HepG2 (cell line): Measurements from ENCODE around the gene SMDT1. TPM values are rescaled to one million over a fixed set of nuclear protein-coding genes. Genes with fewer than 3 reads are reported as not detected.

ENCODE experiments used
- AKAP8 ChIP-seq: sonication (generic); formaldehyde crosslinking; IDR thresholded peaks from 2 replicates; pipeline ENCODE4 v1.5.1; 2020; ENCODE audit warnings: mild to moderate bottlenecking, missing genetic modification reagents
- ATF5 ChIP-seq: sonication (generic); formaldehyde crosslinking; IDR thresholded peaks from 2 replicates; pipeline ENCODE4 v1.4.0; 2020; ENCODE audit warnings: mild to moderate bottlenecking, low read depth, missing genetic modification reagents
- ELK4 ChIP-seq: sonication (generic); formaldehyde crosslinking; IDR thresholded peaks from 2 replicates; pipeline ENCODE4 v1.9.0; 2021; ENCODE audit warnings: missing genetic modification reagents, borderline replicate concordance
- FOXK2 ChIP-seq: fragments of 450-650 bp; IDR thresholded peaks from 2 replicates; pipeline ENCODE4 v1.6.1; 2016
- GFI1 ChIP-seq: sonication (generic); formaldehyde crosslinking; IDR thresholded peaks from 2 replicates; pipeline ENCODE4 v1.5.0; 2020; ENCODE audit warnings: missing genetic modification reagents, mild to moderate bottlenecking, borderline replicate concordance
- HNF1A ChIP-seq, 2 experiments: sonication (generic) in 1 of 2; formaldehyde crosslinking in 1 of 2; IDR thresholded peaks; 2 replicates each; pipeline versions ENCODE4 v1.4.0 to v1.6.1; 2016 to 2020; ENCODE audit warnings: borderline replicate concordance in 1 of 2, low read depth in 1 of 2, mild to moderate bottlenecking in 1 of 2, missing genetic modification reagents in 1 of 2
- IRF1 ChIP-seq: sonication (generic); formaldehyde crosslinking; IDR thresholded peaks from 2 replicates; pipeline ENCODE4 v1.4.0; 2020; ENCODE audit warnings: low read depth, mild to moderate bottlenecking, missing genetic modification reagents
- KLF12 ChIP-seq: sonication (generic); formaldehyde crosslinking; IDR thresholded peaks from 2 replicates; pipeline ENCODE4 v1.4.0; 2020; ENCODE audit warnings: missing genetic modification reagents, borderline replicate concordance
- SMAD9 ChIP-seq: sonication (generic); formaldehyde crosslinking; IDR thresholded peaks from 2 replicates; pipeline ENCODE4 v1.5.1; 2020; ENCODE audit warnings: mild to moderate bottlenecking, missing genetic modification reagents
- SYNCRIP ChIP-seq: fragments of 200-400 bp; formaldehyde crosslinking; IDR thresholded peaks from 2 replicates; pipeline ENCODE4 v1.6.1; 2018; ENCODE audit warnings: mild to moderate bottlenecking, low read depth, low read length; ENCODE audit not compliant: insufficient read depth
- TGIF2 ChIP-seq: IDR thresholded peaks from 2 replicates; pipeline ENCODE4 v1.6.1; 2016; ENCODE audit warnings: control low read depth, missing compliant biosample characterization
- TOPORS ChIP-seq: sonication (generic); formaldehyde crosslinking; IDR thresholded peaks from 2 replicates; pipeline ENCODE4 v1.8.0; 2023; ENCODE audit warnings: mild to moderate bottlenecking, missing genetic modification reagents
- USF2 ChIP-seq, 2 experiments: sonication (generic) in 1 of 2; formaldehyde crosslinking in 1 of 2; IDR thresholded peaks; 2 replicates each; pipeline versions ENCODE4 v1.5.1 to v1.6.1; 2011 to 2020; ENCODE audit warnings: borderline replicate concordance in 1 of 2, low read depth in 1 of 2, low read length in 1 of 2, mild to moderate bottlenecking in 1 of 2, missing genetic modification reagents in 1 of 2, moderate library complexity in 1 of 2
- YY1 ChIP-seq: IDR thresholded peaks from 2 replicates; pipeline ENCODE4 v1.6.1; 2011; ENCODE audit warnings: low read length, low read depth, moderate library complexity, mild to moderate bottlenecking; ENCODE audit not compliant: insufficient read depth, insufficient replicate concordance
- ZNF383 ChIP-seq: sonication (generic); formaldehyde crosslinking; IDR thresholded peaks from 2 replicates; pipeline ENCODE4 v1.4.0; 2020; ENCODE audit warnings: missing genetic modification reagents, mild to moderate bottlenecking, borderline replicate concordance
- ZNF83 ChIP-seq: sonication (generic); formaldehyde crosslinking; IDR thresholded peaks from 2 replicates; pipeline ENCODE4 v1.4.0; 2020; ENCODE audit warnings: missing genetic modification reagents, mild to moderate bottlenecking, borderline replicate concordance
- ZSCAN20 ChIP-seq: sonication (generic); formaldehyde crosslinking; IDR thresholded peaks from 2 replicates; pipeline ENCODE4 v1.4.0; 2020; ENCODE audit warnings: missing genetic modification reagents, mild to moderate bottlenecking, borderline replicate concordance
- polyA plus RNA-seq, 8 experiments: library from polyadenylated mRNA; depleted of rRNA in 3 of 8; stranded (reverse) in 7 of 8; unstranded in 1 of 8; fragments of >200 nt; fragmentation: Illumina TruSeq in 4 of 8; extraction: Trizol in 4 of 8; gene quantifications; 2 replicates each; pipeline versions ENCODE4 v1.2.1 to v1.2.3, GENCODE V29; 2011 to 2016; ENCODE audit warnings: low read depth in 4 of 8, missing spikeins in 1 of 8, mixed read lengths in 1 of 8; ENCODE audit not compliant: insufficient read depth in 1 of 8
- total RNA-seq, 5 experiments: library from RNA; depleted of rRNA; stranded (reverse); fragments of >200 nt; fragmentation: Illumina TruSeq; extraction: Trizol; gene quantifications; 2 replicates each; pipeline ENCODE4 v1.2.3, GENCODE V29; 2016; ENCODE audit warnings: low read depth in 1 of 5

Gene SMDT1
- total and polyA plus RNA-seq, 2 of the 13 experiments (the other 11 are each of a cell fraction or from before 2014, with no cell fraction given) = 8.3 to 26.6 TPM

- TF ChIP-seq ELK4 (CRISPR knock-in tag) = no peak
- TF ChIP-seq ZNF83 (CRISPR knock-in tag) = no peak
- TF ChIP-seq ATF5 (CRISPR knock-in tag) = no peak
- TF ChIP-seq GFI1 (CRISPR knock-in tag) = no peak
- no peak for TF ChIP-seq IRF1
- TF ChIP-seq YY1 = peak; percentile 96
- TF ChIP-seq SMAD9 = no peak
- no peak for TF ChIP-seq USF2 (IDR thresholded peaks at IDR 0.05; ENCODE audit: low read depth, low read length)
- TF ChIP-seq USF2 (CRISPR knock-in tag; IDR thresholded peaks at IDR 0.05; ENCODE audit: borderline replicate concordance) = peak; percentile 36; the same call in 1 of the 2 replicates
- TF ChIP-seq AKAP8 (CRISPR knock-in tag) = 0 out of 2 replicates have a peak, but pooled peaks have one; percentile 6
- TF ChIP-seq KLF12 (CRISPR knock-in tag) = peak; percentile 88
- TF ChIP-seq FOXK2 = no peak
- peak; percentile 69; the same call in 1 of the 2 replicates for TF ChIP-seq TGIF2 (CRISPR knock-in tag)
- TF ChIP-seq ZNF383 = 0 out of 2 replicates have a peak, but pooled peaks have one; percentile 35
- no peak for TF ChIP-seq TOPORS
- no peak for TF ChIP-seq HNF1A (IDR thresholded peaks at IDR 0.05; ENCODE audit: low read depth)
- TF ChIP-seq HNF1A (CRISPR knock-in tag; IDR thresholded peaks at IDR 0.05; ENCODE audit: borderline replicate concordance) = peak; percentile 73; the same call in 1 of the 2 replicates
- 0 out of 2 replicates have a peak, but pooled peaks have one; percentile 24 for TF ChIP-seq ZSCAN20 (CRISPR knock-in tag)
- TF ChIP-seq SYNCRIP = no peak
These were observed at the start of gene SMDT1 (continued) for GRCh38 chr22:42079319-42080251.
